CD4-positive, alpha-beta T cell treated with Interleukin-15 for 4 hours (primary cell): Measurements from ENCODE around the gene EFNA5.
A peak's percentile ranks its signal among the peaks of the same experiment; 100 is the strongest.

ENCODE experiments used
- DNase-seq: peaks from one replicate; pipeline ENCODE4 v3.0.0-alpha.2; 2020; ENCODE audit warnings: low spot score

The EFNA5 gene

GRCh38 chr5:107570805-107571531 is 99.8 kb downstream of the EFNA5 start:
- DNase-seq: peak; percentile 24

GRCh38 chr5:107570181-107570580 is 100.6 kb downstream of the EFNA5 start:
- no peak for DNase-seq

GRCh38 chr5:107567901-107568671 is 102.7 kb downstream of the EFNA5 start:
- no peak for DNase-seq

DNA sequence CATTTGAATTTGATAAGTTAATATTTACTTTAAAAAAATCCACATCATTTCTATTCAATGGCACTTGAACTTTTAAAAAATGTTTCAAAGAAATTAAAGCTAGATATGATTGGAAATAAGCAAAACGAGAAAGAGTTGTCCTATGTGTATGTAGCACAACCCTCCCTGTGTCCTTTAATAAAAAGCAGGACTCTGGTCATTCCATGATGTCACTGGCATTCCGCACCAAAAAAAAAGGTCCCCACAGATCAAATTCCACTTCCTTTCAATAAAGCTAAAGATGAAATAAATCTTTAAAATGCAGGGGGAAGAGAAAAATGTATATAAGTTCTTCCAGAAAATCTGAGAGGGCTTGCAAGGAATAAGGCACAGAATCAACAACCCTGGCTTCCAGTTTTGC is 103.8 kb downstream of the EFNA5 start:
- DNase-seq: no peak

- no peak for DNase-seq
Observed at GRCh38 chr5:107565791-107566767, 104.7 kb downstream of the EFNA5 start.

- no peak for DNase-seq
Observed at GRCh38 chr5:107564931-107565372, 105.8 kb downstream of the EFNA5 start.

- no peak for DNase-seq
Observed at GRCh38 chr5:107563959-107564544, 106.7 kb downstream of the EFNA5 start.

GRCh38 chr5:107560377-107560776 is 110.4 kb downstream of the EFNA5 start:
- DNase-seq: no peak

- no peak for DNase-seq
Observed at GRCh38 chr5:107558823-107559375, 111.8 kb downstream of the EFNA5 start.

- DNase-seq: no peak
Observed at GRCh38 chr5:107557051-107557658, 113.6 kb downstream of the EFNA5 start.

GRCh38 chr5:107556575-107556974 is 114.2 kb downstream of the EFNA5 start:
- no peak for DNase-seq

- DNase-seq: no peak
Observed at GRCh38 chr5:107555425-107556090, 115.2 kb downstream of the EFNA5 start.

DNA sequence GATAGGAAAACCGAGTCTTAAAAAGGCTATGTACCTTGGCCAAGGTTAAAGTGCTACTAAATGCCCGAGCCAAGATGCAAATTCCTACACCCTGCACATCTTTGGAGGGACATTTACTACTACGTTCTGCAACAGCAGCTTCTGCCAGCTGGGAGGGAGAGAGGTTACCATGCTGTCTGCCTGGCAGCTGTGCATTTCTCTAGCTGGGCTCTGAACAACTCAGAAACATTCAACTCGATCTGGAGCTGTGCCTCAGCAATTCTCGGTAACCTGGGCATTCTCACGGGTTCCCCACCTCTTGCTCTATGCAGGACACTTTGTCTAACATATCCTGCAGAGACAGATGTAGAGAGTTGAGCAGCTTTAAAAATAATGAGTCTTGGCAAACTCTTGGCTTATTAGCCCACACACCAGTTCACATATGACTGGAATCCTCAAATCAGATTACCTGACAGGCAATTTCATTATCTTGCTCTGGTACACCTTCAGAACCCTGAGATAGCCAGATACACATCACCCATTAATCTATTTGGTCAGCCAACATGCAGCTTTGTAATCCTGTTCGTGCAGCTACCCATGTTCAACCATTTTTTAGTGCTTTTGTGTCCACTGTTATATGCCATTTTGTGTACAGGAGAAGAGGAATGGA is 115.8 kb downstream of the EFNA5 start:
- no peak for DNase-seq

GRCh38 chr5:107553117-107553555 is 117.6 kb downstream of the EFNA5 start:
- DNase-seq: no peak

GRCh38 chr5:107551088-107551487 is 119.6 kb downstream of the EFNA5 start:
- no peak for DNase-seq

- no peak for DNase-seq
Observed at GRCh38 chr5:107549567-107549966, 121.2 kb downstream of the EFNA5 start.

DNA sequence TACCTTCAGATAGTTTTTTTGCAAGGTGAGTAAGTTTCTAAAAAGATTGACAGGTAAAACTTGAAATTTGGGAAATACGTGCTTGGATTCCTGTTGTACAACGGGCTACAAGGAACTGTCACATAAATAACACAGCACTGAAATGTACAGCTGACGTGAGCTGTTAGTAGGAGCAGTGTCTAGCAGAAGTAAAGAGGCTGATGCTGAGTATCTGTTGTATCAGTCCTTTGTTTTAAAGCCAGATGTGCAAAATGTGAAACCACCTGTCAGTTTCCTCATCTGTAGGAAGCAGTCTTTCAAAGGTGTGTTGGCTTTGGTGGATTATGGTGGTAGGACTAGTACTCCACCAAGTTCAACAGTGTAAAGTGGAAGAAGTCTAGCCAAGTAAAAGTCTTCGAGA is 122.3 kb downstream of the EFNA5 start:
- DNase-seq: no peak

DNA sequence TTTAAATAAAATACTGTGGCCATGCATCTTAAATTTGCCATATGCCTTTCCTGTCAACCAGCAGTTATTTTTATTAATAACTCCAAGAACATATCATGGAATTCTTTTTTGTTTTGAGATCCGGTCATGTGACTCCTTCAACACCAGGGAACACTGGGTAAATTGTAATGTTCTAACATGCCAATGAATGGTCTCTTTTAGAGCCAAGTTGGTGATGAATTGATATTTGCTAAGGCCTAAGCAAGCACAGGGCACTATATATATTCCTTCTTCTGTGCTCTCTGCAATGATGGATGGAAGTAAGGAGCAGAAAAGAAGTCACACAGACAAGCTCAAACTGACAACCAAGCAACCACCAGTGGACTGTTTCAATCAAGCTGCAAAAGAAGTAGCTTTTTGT is 124.0 kb downstream of the EFNA5 start:
- no peak for DNase-seq

- DNase-seq: no peak
Observed at GRCh38 chr5:107545486-107545885, 125.3 kb downstream of the EFNA5 start.

GRCh38 chr5:107544967-107545366 is 125.8 kb downstream of the EFNA5 start:
- DNase-seq: no peak
